ENCODE data around the gene TPCN2.

DNA sequence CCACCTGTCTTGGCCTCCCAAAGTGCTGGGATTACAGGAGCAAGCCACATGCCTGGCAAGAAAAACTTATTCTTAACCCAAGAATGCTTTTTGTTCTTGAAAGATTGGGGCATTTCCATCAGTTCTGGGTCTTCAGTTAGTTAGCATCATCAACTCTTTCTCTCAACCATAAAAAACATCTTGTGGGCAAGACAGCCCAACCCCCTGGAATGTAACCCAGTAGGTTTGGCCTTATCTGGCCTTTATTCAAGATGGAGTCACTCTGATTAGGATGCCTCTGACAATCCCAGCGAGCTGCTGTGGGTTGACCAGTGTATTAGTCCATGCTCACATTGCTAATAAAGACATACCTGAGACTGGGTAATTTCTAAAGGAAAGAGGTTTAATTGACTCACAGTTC is 9.2 kb upstream of the TPCN2 start:
- TF ChIP-seq, protein P1, sequence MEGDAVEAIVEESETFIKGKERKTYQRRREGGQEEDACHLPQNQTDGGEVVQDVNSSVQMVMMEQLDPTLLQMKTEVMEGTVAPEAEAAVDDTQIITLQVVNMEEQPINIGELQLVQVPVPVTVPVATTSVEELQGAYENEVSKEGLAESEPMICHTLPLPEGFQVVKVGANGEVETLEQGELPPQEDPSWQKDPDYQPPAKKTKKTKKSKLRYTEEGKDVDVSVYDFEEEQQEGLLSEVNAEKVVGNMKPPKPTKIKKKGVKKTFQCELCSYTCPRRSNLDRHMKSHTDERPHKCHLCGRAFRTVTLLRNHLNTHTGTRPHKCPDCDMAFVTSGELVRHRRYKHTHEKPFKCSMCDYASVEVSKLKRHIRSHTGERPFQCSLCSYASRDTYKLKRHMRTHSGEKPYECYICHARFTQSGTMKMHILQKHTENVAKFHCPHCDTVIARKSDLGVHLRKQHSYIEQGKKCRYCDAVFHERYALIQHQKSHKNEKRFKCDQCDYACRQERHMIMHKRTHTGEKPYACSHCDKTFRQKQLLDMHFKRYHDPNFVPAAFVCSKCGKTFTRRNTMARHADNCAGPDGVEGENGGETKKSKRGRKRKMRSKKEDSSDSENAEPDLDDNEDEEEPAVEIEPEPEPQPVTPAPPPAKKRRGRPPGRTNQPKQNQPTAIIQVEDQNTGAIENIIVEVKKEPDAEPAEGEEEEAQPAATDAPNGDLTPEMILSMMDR (conservative IDR thresholded peaks at IDR 0.05; ENCODE audit: low read depth, low read length), result no peak
- TF ChIP-seq FOS (IDR thresholded peaks at IDR 0.05; ENCODE audit: low read depth, low read length) (no peak), POLR2A (IDR thresholded peaks at IDR 0.05; ENCODE audit: low read depth, low read length) (no peak)
- TF ChIP-seq, protein P2, sequence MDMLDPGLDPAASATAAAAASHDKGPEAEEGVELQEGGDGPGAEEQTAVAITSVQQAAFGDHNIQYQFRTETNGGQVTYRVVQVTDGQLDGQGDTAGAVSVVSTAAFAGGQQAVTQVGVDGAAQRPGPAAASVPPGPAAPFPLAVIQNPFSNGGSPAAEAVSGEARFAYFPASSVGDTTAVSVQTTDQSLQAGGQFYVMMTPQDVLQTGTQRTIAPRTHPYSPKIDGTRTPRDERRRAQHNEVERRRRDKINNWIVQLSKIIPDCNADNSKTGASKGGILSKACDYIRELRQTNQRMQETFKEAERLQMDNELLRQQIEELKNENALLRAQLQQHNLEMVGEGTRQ (IDR thresholded peaks at IDR 0.05; ENCODE audit: low read depth, low read length), result no peak
- TF ChIP-seq, protein P3, sequence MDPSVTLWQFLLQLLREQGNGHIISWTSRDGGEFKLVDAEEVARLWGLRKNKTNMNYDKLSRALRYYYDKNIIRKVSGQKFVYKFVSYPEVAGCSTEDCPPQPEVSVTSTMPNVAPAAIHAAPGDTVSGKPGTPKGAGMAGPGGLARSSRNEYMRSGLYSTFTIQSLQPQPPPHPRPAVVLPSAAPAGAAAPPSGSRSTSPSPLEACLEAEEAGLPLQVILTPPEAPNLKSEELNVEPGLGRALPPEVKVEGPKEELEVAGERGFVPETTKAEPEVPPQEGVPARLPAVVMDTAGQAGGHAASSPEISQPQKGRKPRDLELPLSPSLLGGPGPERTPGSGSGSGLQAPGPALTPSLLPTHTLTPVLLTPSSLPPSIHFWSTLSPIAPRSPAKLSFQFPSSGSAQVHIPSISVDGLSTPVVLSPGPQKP (IDR thresholded peaks at IDR 0.05; ENCODE audit: borderline replicate concordance, low read depth, low read length), result no peak

Measured in IMR-90 (cell line).